ENCODE measurements around the gene ZC3H4.
"Not testable (repeated sequence)": the region's sequence is repeated elsewhere in the genome, so short reads cannot be mapped to it uniquely, and the experiment has no call there.

ZC3H4 gene

DNA sequence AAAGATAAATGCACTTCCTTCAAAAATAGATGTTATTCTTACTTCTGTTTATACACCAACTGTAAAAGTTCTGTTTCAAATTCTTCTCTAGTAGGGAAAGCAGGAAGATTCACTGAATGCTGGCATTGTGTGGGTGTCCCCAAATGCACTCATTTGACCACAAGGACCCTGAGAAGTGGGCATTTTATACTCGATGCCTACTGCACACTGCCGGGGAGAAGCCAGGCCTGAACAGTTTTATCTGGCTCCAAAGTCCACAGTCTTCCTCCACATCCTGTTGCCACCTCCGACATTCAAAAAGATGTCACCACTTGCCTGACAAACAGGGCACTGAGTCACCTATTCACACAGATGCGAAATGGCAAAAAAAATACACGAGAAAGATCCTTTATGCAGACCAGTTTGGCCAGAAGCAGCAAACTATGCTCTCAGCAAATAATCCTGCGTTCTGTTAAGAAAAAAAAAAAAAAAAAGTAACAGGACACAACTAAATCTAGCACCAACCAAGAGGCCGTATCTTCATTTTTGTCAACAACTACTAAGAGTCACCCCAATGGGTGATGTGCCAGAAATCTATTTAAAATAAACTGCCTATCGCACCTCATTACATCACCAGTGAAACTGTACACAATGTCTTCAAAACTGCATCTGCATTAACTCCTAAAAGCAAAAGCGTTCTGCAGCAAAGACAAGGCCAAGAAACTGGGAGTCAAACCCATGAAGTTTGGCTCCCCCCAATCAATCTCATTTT lies 6.2 kb downstream of the ZC3H4 start:
- no peak for DNase-seq

DNA sequence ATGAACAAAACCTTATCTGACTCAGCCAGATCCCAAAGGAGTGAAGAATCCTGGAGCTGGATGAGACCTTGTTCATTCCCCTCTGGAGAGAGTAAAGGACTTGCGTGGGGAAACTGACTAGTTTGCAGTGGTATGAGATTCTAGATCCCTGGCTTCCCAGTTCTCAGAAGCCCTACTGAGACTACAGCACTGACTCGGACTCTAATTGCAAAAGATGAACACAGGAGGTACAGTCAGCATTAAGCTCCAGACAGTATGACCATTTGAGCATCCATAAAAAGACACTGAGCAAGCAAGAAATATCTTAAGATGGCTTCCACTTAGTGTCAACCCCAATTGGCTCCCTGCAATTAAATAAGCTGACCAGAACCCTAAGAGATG lies 6.8 kb downstream of the ZC3H4 start:
- no peak for DNase-seq

DNA sequence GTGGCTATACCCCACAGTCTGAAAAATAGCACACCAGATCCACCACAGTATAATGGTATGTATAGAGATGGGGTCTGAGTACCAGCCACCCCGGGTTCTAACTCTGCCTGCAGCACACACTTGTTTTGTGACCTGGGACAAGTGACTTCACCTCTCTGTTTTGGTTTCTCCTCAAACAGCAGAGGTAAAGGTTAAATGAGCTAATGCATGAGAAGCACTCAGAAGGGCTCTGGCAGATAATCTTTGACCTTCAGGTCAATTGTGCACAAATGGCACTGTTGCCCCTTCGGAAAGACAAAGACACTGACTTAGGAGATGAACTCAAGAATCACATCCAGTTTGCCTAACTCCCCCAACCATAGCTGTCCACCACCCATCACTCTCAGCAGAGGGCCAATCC lies 7.7 kb downstream of the ZC3H4 start:
- no peak for DNase-seq

DNA sequence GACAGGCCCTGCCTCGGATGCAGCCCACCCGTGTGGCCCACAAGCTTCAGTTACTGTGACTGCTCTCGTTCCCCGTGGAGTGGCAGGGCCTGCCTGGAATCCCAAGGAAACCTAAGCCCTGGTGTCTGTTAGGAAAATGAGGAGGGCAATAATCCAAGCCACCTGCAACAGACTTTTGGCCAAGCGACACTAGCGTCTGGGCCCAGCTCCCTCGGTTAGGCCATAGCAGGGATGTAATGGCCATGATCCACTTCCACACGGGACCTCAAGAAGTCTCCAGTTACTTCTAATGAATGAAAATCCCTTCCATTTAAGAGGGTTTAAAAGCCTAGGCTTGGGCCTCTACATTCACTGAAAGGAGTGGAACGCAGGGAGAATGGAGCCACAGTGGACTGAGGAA lies 8.9 kb downstream of the ZC3H4 start:
- DNase-seq: no peak

DNA sequence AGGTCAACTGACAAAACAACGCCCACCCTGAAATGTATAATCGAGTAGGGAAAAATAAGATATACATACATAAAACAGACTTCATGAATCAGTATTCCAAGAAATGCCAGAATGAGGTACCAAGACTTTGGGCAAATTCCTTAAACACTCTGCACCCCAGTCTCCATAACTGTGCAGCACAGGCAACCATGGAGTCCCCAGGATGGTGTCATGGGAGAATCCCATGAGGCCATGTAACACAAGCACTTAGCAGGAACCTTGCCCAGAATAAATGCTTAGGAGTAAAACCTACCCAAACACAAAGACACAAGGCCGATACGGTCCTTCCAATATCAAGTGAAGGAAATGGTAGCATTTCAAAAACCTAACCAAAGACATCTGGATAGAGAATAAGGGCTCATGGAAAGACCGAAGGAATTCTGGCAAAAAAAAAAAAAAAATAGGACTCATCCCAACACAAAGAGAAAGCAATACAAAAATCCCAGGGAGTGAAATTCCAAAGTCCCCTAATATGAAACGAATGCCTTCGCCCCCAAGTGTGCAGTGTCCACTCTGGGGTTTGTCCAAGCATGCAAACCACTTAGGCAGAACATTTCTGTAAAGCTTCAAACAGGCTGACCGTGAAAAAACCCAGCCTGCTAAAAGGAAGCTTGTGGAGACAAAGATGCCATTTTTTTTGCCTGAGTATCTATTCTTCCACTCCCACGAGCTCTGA lies 11.1 kb downstream of the ZC3H4 start:
- DNase-seq: no peak

DNA sequence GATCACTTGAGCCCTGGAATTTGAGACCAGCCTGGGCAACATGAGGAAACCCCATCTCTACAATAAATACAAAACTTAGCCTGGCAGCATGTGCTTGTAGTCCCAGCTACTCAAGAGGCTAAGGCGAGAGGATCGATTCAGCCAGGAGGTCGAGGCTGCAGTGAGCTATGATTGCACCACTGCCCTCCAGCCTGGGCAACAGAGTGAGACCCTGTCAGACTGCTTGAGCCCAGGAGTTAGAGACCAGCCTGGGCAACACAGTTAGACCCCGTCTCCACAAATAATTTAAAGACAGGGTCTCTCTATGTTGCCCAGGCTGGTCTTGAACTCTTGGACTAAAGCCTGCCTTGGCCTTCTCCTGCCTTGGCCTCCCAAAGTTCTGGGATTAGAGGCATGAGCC lies 12.5 kb downstream of the ZC3H4 start:
- not testable (repeated sequence) for DNase-seq

DNA sequence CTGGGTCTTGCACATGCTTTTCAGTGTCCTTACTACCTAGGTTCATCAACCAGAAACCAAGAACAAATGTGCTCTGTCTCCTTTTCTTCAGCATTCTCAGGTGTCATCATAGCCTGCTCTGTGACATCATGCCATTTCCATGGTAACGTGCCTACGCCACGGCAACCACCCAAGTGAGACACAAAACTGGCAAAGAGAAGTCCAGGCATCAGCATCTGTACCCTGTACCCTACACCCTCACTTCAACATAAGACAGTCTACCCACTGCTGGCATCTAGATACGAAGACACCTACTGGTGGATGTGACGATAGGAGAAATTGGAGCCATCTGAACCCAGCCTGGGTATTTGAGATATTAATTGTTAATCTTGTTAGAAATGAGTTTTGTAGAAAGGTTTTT lies 13.3 kb downstream of the ZC3H4 start:
- DNase-seq: no peak

DNA sequence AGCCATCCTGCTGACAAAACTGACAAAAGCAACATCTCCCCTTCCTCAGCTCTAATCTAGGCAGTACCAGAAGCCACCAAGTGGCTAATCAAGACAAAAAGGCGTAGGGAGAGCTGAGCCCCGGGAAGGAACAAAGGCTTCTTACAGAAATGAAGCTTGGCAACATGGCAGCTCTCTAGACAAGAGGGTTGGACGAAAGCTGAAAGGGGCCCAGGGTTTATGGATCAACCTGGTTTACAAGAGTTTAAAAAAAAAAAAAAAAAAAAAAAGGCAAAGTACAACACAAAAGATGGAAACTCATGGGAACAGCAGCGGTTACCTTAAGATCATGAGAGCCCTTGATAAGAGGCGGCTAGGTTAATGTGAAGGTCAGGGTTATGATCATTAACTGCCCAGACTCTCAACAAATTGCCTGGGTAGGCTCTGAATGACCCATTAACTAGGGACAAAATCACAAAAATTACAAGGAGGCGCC lies 14.0 kb downstream of the ZC3H4 start:
- no peak for DNase-seq

DNA sequence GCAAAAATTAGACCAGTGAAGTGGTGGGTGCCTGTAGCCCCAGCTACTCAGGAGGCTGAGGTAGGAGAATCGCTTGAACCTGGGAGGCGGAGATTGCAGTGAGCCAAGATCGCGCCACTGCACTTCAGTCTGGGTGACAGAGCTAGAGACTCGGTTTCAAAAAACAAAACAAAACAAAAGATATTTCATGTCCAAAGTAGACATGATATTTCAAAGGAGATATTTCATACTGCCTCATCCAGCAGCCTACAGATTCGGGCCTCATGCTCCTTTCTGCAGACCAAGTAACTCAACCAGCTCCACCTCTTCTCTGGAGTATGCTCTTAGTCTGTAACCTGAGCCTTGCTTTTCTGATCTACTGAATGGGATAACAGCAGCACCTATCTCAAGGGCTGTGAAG lies 15.0 kb downstream of the ZC3H4 start:
- no peak for DNase-seq

DNA sequence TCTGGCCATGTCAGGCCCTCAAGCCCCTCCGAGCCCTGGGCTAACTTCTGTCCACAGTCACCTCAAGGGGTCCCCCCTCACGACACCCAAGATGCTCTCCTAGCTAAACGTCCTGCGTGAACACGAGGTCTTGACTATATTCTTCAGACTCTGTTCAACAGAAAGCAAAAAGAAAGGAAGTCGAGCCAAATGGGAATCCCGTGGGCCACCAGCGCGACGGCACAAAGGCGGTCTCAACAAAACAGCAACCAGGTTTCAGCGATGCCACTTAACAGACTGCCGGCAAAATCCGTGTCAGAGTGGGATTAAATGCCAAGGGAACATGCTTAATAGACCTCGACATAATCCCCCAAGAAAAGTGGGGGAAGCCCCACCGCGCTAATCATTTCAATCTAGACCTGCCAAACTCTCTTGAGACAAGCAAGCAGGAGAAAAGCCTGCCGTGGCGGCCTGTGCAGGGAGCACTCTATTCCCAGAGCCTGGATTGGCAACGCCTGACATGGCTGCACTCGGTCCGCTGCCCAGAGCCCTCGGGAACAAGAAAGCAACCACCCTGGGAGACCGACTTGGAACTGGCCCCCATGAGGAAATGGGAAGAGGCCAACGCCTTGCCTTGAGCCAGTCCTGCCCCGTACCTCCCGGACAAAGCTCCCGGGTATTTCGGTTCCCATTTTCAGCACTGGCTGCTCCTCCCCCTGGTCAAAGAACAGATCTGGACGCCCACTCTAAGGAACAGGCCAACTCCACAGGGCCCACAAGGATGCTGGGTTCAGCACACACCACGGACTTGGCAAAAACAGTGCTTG lies 16.0 kb downstream of the ZC3H4 start:
- DNase-seq: no peak

DNA sequence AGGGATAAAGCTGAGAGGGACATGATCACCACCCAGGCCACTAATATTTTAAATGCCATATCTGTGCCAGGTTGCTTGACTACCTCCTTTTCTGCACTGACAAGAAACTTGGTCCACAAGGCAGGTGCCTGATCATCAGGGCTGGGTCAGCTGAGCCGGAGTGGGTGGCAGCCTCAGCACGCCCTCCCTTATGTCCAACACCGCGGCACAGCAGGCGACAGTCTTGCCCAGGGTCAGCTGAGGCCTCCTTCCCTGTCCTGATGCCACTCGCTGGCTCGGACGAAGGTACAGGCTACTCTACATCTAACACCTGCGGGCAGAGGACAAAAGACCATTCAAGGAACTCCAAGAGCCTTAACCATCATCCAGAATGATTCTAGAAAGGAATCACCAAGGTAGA lies 16.9 kb downstream of the ZC3H4 start:
- DNase-seq: no peak

DNA sequence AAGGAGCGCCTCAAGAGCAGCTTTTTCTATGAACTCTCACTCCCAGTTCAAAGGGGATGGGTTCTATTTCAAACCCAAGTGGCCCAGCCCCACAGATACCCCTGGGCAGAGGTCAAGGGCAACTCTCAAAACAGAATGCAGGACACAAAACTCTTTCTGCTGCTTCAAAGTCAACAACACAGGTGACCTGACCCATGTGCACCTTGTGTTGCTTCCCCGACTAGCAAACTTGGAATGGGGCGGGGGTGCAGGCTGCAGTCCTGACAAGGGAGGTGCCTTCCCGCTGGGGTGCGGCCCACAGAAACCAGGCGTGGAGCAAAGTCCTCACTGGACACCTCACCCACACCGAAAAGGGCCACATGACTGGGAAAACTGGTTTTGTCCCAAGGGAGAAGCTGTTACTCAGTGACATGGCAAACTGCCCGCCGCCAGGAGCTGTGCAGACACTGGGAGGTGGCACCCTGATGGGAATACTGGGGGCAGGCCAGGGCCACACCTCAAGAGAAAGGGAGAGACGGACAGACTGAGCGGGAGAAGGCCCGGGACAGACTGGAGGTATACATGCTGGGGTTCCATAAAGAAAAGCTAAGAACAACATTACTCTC lies 17.4 kb downstream of the ZC3H4 start:
- no peak for DNase-seq

DNA sequence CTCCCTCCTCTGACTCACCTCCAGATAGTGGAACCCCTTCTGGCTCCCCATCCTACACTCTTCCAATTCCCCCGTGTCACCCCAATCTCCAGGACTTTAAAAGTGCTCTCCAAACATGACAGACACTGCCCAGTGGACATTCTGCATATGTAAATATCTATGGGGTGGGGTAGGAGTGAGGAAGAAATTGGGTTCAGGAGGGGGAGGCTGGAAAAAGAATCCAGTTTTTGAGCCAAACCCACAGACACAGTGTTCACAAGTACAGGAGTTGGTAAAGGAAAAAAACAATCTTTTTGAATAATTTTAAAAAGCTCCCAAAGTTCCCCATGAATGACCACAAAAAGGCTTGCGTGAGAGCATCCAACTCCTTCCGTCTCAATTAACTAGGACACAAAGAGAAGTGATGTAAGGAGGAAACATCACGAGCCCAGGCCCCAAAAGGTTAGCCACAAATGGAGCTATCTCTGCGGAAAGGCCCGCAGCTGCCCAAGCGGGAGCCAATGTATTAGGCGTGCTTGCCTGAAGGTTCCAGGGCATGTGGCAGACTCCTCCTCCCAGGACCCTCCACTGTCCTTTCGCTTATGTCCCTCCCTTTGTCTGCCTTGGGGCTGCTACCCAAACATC lies 18.0 kb downstream of the ZC3H4 start:
- no peak for DNase-seq

DNA sequence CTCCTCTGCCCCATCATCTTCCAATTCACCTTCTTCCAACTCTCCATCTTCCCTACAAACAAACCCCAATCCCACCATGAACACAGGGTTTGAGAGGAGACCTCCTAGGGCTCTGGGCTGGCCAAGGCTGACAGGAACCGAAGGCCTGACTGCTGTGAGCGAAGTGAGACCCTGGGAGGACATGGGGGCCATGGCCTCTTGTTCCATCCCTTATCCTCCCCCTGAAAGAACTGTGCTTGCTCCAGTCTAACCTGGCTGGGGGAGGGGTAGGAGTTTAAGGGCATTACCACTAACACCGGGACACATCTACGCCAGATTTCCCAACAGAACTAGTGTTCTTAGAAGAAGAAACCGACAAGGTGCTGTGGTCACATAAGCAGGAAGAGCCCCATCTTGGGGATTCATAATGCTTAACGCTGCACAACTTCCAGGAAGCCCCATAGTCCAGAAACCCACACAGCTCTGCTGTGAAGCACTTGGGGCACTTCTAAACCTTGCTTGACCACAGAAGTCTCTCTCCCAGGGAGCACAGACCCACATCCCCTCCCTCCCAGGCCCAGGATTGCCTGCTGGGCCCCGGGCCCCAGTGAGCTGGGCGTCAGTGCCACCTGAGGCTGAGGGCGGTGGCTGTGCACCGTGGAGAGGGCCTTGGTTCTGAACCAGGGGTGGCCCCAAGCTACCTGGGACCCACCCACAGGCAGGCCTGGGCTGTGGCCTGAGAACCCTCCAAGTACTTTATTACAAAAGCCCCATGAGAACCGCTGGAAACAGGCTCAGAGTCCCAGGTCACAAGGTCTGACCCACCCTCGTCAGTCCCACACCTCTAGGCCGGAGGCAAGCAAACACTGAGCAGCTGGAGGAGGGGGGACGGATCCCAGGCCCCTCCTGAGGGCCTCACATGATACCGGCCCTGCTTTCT lies 18.8 kb downstream of the ZC3H4 start:
- no peak for DNase-seq

DNA sequence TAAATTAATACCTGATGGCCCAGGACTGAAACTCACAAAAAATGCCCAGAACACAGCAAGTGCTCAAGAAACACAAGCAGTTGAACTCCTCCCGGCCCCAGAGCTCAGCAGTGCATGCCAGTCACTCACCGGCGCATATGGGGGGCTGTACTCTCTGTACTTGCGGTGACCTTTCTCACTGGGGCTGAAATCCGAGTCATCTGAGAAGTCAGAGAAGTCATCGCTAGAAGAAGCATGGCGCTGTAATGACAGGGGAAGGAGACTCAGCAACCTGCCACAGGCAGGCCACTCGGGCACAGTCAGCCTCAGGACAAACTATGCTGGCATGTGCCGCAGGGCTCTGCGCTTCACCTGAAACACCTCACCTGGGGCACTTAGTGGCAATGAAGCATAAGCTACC lies 19.7 kb downstream of the ZC3H4 start:
- DNase-seq: no peak

DNA sequence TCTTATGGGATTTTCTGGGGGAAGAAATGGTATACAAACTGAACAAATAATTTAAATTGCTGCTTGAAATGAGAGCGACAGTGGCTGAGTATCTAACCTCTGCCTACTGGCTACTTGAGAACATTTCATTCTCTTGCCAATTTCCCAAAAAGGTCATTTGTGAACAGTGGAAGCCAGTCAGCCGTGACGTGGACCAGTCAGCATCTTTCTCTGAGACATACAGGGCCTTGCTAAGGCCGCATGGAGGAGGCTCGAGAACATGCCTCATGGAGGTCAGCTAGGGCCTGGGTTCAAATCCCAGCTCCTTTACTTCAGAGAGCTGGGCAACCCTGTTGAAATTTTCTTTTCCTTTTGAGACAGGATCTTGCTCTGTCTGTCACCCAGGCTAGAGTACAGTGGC lies 20.3 kb downstream of the ZC3H4 start:
- DNase-seq: no peak

DNA sequence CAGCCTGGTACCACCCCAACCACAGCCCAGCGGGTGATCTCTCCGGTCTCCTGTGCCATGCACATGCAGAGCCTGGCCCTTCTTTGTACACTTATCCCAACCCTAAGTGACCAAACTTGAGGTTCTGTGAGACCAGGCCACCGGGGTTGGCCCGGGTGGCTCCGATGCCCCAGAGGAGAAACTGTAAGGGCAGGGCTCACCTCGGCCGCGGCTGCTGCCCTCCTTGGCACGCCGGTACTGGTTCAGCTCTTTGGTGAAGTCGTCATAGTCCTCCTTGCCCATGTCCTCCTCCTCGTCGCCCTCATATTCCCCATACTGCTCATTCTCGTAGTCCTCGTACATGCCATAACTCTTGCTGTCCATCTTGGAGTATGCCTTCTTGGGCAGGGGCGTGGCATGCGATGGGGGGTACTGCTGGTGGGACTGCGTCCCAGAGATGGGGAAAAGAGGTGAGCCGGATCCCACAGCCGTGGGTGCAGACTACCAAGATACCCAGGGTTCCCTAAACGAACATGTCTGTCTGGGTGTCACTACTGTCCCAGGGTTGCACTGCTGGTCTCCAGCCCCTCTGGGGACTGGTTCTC lies 23.7 kb downstream of the ZC3H4 start:
- no peak for DNase-seq

DNA sequence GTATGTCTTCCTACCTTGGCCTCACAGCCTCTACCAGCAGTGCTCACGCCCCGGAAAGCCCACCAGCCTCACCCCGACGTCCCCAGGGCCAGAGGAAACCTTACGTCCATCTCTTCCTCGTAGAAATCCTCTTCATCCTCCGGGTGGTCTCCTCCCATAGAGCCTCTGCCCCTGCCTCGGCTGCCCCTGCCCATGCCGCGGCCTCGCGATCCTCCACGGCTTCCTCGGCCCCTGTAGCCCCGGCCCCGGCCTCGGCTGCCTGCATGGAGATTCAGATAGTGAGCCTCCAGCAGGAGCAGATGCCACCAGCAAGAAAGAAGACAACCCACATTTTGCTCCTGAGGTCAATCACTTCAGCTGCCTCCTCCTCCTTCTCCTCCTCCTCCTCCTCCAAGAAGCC lies 27.3 kb downstream of the ZC3H4 start:
- no peak for DNase-seq

DNA sequence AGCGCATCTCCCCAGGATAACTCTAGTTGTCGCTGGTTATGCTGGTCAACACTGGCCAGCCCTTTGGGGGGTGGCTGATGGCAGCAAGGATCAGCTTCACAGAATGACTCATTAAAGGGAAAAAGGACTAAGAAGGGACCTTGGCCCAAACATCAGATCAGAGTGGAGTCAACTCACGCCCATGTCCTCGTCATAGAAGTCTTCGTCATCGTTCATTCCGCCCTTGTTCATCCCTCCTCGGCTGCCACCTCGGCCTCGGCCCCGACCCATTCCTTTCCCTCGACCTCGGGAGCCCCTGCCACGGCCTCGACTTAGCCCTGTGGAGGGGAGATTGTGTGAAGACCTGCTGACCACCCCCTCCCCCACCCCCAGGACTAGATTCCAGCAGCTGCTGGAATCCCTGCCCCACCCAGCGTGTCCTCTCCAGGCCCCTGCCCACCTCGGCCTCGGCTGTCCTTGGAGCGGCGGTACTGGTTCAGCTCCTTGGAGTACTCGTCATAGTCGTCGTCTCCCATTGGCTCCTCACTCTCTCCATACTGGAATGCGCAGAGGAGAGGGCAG lies 28.6 kb downstream of the ZC3H4 start:
- no peak for DNase-seq

DNA sequence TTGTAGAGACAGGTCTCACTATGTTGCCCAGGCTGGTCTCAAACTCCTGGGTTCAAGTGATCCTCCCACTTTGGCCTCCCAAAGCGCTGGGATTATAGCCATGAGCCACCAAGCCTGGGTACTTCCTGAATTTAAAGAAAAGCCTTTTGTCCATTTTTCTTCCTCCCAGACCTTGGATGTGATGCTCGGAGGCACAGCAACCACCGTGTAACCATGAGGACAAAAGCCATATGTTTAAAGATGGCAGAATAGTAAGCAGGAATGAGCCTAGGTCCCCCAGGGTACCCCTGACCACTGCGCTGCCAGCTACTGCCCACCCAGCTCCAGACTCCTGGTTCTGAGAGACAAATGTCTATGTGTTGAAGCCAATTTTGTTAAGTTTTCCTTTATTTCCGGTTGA lies 31.1 kb downstream of the ZC3H4 start:
- no peak for DNase-seq

DNA sequence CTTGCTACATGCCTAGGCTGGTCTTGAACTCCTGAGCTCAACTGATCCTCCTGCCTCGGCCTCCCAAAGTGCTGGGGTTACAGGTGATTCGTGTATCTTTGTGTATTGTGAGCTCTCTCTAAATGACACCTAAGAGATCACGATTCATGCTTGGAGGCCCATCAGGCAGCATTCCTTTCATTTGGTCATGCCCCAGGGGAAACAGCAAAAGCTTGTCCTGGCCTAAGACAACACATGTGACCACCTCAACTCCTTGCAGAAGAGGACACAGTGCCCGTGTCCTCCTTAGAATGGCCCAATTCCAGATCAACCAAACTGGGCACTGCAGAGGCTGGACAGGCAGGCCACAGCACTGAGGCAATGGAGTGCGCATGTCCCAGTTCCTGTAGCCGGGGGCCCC lies 32.5 kb downstream of the ZC3H4 start:
- DNase-seq: no peak

Data from activated naive CD4-positive, alpha-beta T cell treated with anti-CD3 and anti-CD28 coated beads, Interleukin-2, amount 50 U/mL, for 16 hours (primary cell).